C4-2B (cell line): Measurements from ENCODE around the gene HPS5.

Experiments
- ZFX ChIP-seq: fragments of 450-650 bp; IDR thresholded peaks from 2 replicates; pipeline ENCODE4 v1.6.1; 2017
- TF ChIP-seq, protein P1 (sequence below): fragments of 450-650 bp; conservative IDR thresholded peaks from 2 replicates; pipeline ENCODE4 v1.5.1; 2017; ENCODE audit warnings: mild to moderate bottlenecking

DNA sequence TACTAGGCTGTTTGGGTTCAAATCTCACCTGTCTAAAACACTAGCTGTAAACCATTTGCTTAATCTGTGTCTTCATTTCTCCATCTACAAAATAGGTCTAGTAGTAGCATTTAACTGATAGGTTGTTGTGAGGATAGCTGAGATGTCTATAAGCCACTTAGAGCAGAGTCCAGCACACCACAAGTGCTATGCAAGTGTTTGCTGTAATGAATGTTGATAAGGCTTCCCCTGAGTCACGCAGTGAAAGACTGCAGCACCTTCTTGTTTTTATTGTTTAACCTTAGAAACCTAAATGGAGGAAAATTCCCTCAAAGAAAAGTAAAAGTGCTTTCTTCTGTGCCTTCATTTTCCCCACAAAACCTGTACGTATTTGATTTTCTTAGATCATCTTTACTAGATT, 49.3 kb upstream of the HPS5 start:
- TF ChIP-seq, protein P1, sequence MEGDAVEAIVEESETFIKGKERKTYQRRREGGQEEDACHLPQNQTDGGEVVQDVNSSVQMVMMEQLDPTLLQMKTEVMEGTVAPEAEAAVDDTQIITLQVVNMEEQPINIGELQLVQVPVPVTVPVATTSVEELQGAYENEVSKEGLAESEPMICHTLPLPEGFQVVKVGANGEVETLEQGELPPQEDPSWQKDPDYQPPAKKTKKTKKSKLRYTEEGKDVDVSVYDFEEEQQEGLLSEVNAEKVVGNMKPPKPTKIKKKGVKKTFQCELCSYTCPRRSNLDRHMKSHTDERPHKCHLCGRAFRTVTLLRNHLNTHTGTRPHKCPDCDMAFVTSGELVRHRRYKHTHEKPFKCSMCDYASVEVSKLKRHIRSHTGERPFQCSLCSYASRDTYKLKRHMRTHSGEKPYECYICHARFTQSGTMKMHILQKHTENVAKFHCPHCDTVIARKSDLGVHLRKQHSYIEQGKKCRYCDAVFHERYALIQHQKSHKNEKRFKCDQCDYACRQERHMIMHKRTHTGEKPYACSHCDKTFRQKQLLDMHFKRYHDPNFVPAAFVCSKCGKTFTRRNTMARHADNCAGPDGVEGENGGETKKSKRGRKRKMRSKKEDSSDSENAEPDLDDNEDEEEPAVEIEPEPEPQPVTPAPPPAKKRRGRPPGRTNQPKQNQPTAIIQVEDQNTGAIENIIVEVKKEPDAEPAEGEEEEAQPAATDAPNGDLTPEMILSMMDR = no peak
- no peak for TF ChIP-seq ZFX
